HepG2 (cell line): ENCODE measurements around the gene RAB32. TPM values are rescaled to one million over a fixed set of nuclear protein-coding genes. Genes with fewer than 3 reads are reported as not detected.

ENCODE experiments used
- ATAC-seq: fragments of 200-7000 bp; cut with Tn5 transposase; 3 replicates; pipeline ENCODE4 v1.9.1; 2020; ENCODE audit warnings: mild to moderate bottlenecking, moderate library complexity
- BruUV-seq: library from RNA; stranded (reverse); fragments of 400-500 nt; replicated peaks from 2 replicates; lab custom pipeline; 2021; lab: Mats Ljungman, UMichigan
- CTCF ChIA-PET: fragments of 300-600 bp; formaldehyde crosslinking; extraction: SDS; loops from one replicate; lab custom pipeline; 2021; ENCODE audit warnings: low total read pairs, inconsistent platforms, low intra/inter-chr PET ratio; lab: Yijun Ruan, JAX
- POLR2A ChIA-PET: fragments of 350-600 bp; sonication (Branson Sonifier 250); formaldehyde crosslinking; loops from one replicate; lab custom pipeline; 2020; ENCODE audit warnings: antibody characterized with exemption, inconsistent platforms; lab: Yijun Ruan, JAX
- DNase-seq: peaks from one replicate; pipeline ENCODE4 v3.0.0-alpha.2; 2015; ENCODE audit warnings: low spot score
- FAIRE-seq: peaks from 3 replicates; lab custom pipeline; 2011; peaks lifted over from hg19 to GRCh38; lab: Jason Lieb, UNC
- H2AFZ ChIP-seq: one replicate; pipeline ENCODE4 v1.6.1; 2011; ENCODE audit warnings: low read length, inconsistent platforms
- H3K27ac ChIP-seq: fragments of 300-600 bp; 3 replicates; pipeline ENCODE4 v1.8.0; 2011; ENCODE audit warnings: mixed run types, mild to moderate bottlenecking, mixed read lengths, low read length, inconsistent platforms; ENCODE audit not compliant: insufficient read depth; ENCODE audit errors: extremely low read length
- H3K27me3 ChIP-seq, 2 experiments: fragments of 200-600 bp in 1 of 2; 2 replicates in 1 of 2; 3 replicates in 1 of 2; pipeline versions ENCODE4 v1.6.0 to v1.8.0; 2011; ENCODE audit warnings: low read length in 2 of 2, mild to moderate bottlenecking in 2 of 2, moderate library complexity in 2 of 2, inconsistent platforms in 1 of 2; ENCODE audit not compliant: insufficient read depth in 2 of 2, control insufficient read depth in 1 of 2
- H3K36me3 ChIP-seq, 2 experiments: fragments of 200-600 bp in 1 of 2; replicated peaks in 1 of 2; 2 replicates in 1 of 2; 3 replicates in 1 of 2; pipeline versions ENCODE4 v1.5.1 to v1.8.0; 2011; ENCODE audit warnings: low read length in 2 of 2, inconsistent platforms in 1 of 2; ENCODE audit not compliant: insufficient read depth in 2 of 2, control insufficient read depth in 1 of 2
- H3K4me1 ChIP-seq: 2 replicates; pipeline ENCODE4 v1.5.1; 2012; ENCODE audit warnings: low read length, inconsistent platforms; ENCODE audit not compliant: insufficient read depth
- H3K4me2 ChIP-seq: 2 replicates; pipeline ENCODE4 v1.6.0; 2011; ENCODE audit warnings: low read depth, low read length, inconsistent platforms
- H3K4me3 ChIP-seq, 3 experiments: fragments of 200-600 bp in 1 of 3; sonication (generic), shearing (Covaris generic) in 1 of 3; replicated peaks in 1 of 3; 2 replicates each; pipeline ENCODE4 v1.5.1; 2011 to 2016; ENCODE audit warnings: low read length in 3 of 3, inconsistent platforms in 2 of 3, low read depth in 2 of 3, mild to moderate bottlenecking in 2 of 3, control low read depth in 1 of 3, mixed read lengths in 1 of 3; ENCODE audit not compliant: insufficient read depth in 1 of 3
- H3K79me2 ChIP-seq: one replicate; pipeline ENCODE4 v1.6.1; 2011; ENCODE audit warnings: low read length, inconsistent platforms; ENCODE audit not compliant: insufficient read depth
- H3K9ac ChIP-seq: 2 replicates; pipeline ENCODE4 v1.6.0; 2011; ENCODE audit warnings: mild to moderate bottlenecking, low read depth, low read length, inconsistent platforms; ENCODE audit not compliant: insufficient read depth
- H3K9me3 ChIP-seq: 2 replicates; pipeline ENCODE4 v1.5.1; 2012; ENCODE audit warnings: mild to moderate bottlenecking, low read length
- H4K20me1 ChIP-seq: 2 replicates; pipeline ENCODE4 v1.6.0; 2011; ENCODE audit warnings: inconsistent platforms, mild to moderate bottlenecking, low read length, moderate library complexity; ENCODE audit not compliant: insufficient read depth
- CCAR2 ChIP-seq: fragments of 200-400 bp; formaldehyde crosslinking; optimal IDR thresholded peaks from 2 replicates; pipeline ENCODE3; 2018; ENCODE audit warnings: low read depth, mild to moderate bottlenecking, low read length, moderate library complexity
- EHMT2 ChIP-seq: fragments of 200-600 bp; sonication (generic); IDR thresholded peaks from 2 replicates; pipeline ENCODE4 v1.7.0; 2017; ENCODE audit warnings: antibody characterized with exemption, low read depth, low read length, borderline replicate concordance
- KDM5A ChIP-seq: fragments of 200-600 bp; sonication (generic); IDR thresholded peaks from 2 replicates; pipeline ENCODE4 v1.7.0; 2018; ENCODE audit warnings: antibody characterized with exemption, mild to moderate bottlenecking, low read length, borderline replicate concordance
- PRPF4 ChIP-seq: fragments of 200-400 bp; formaldehyde crosslinking; IDR thresholded peaks from 2 replicates; pipeline ENCODE4 v1.6.1; 2016; ENCODE audit warnings: low read length, low read depth; ENCODE audit not compliant: poor library complexity, severe bottlenecking
- ZBTB38 ChIP-seq: sonication (generic); formaldehyde crosslinking; IDR thresholded peaks from 2 replicates; pipeline ENCODE4 v1.5.1; 2020; ENCODE audit warnings: mild to moderate bottlenecking, missing genetic modification reagents
- ZNF569 ChIP-seq: sonication (generic); formaldehyde crosslinking; IDR thresholded peaks from 2 replicates; pipeline ENCODE4 v1.5.0; 2020; ENCODE audit warnings: mild to moderate bottlenecking, missing genetic modification reagents, moderate library complexity, borderline replicate concordance
- ZNF670 ChIP-seq: sonication (generic); formaldehyde crosslinking; IDR thresholded peaks from 2 replicates; pipeline ENCODE4 v1.8.0; 2022; ENCODE audit warnings: mild to moderate bottlenecking, missing genetic modification reagents, borderline replicate concordance
- WGBS: methylation state at CpG from one replicate; pipeline ENCODE4 v1.1.6; 2017; ENCODE audit warnings: low lambda C conversion rate; 5-methylcytosine and 5-hydroxymethylcytosine counted together
- in situ Hi-C: cut with HindIII; loops from 2 replicates; pipeline ENCODE4 v1.10.0; 2017; ENCODE audit warnings: low pct_unique_long_range_greater_than_20kb; ENCODE audit not compliant: extremely low pct_ligation_motif_present
- intact Hi-C: fragments of 100-400 bp; cut with micrococcal nuclease; formaldehyde crosslinking; loops from one replicate; pipeline ENCODE4 v1.10.0; 2022; ENCODE audit not compliant: unreplicated experiment
- polyA plus RNA-seq, 8 experiments: library from polyadenylated mRNA; depleted of rRNA in 3 of 8; stranded (reverse) in 7 of 8; unstranded in 1 of 8; fragments of >200 nt; fragmentation: Illumina TruSeq in 4 of 8; extraction: Trizol in 4 of 8; gene quantifications; 2 replicates each; pipeline versions ENCODE4 v1.2.1 to v1.2.3, GENCODE V29; 2011 to 2016; ENCODE audit warnings: low read depth in 4 of 8, missing spikeins in 1 of 8, mixed read lengths in 1 of 8; ENCODE audit not compliant: insufficient read depth in 1 of 8
- total RNA-seq, 5 experiments: library from RNA; depleted of rRNA; stranded (reverse); fragments of >200 nt; fragmentation: Illumina TruSeq; extraction: Trizol; gene quantifications; 2 replicates each; pipeline ENCODE4 v1.2.3, GENCODE V29; 2016; ENCODE audit warnings: low read depth in 1 of 5
- TF ChIP-seq, protein P1 (sequence below): sonication (generic); formaldehyde crosslinking; conservative IDR thresholded peaks from 2 replicates; pipeline ENCODE4 v1.8.1; 2023; ENCODE audit warnings: missing genetic modification reagents
- TF ChIP-seq, protein P2 (sequence below): sonication (generic); formaldehyde crosslinking; IDR thresholded peaks from 2 replicates; pipeline ENCODE4 v1.8.1; 2023; ENCODE audit warnings: mild to moderate bottlenecking, moderate library complexity, missing genetic modification reagents

The RAB32 gene
- total and polyA plus RNA-seq, 2 of the 13 experiments (the other 11 are each of a cell fraction or from before 2014, with no cell fraction given) = 43.7 to 93.9 TPM

DNA sequence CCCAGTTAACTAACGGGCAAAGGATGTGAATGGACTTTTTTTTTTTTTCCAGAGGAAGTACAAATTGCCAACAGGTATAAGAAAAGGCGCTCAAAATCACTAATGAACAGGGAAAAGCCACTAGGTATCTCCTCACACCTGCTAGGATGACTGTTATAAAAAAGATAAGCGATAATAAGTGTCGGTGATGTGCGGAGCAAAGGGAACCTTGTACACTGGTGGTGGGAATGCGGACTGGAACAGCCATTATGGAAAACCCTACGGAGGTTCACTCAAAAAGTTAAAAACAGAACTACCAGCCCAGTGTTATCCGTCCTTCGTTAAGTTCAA lies 787 bp upstream of the RAB32 start:
- ATAC-seq (no peak), DNase-seq (no peak), FAIRE-seq (no peak)
- 73% methylated on average over 9 of the region's 9 CpGs for WGBS
- Histone ChIP-seq H3K9ac (peak overlapping the region; percentile 81), H3K36me3 (no peaks in the 10 kb centered on the region), H4K20me1 (no peaks in the 10 kb centered on the region), H3K4me3 (peak overlapping the region; percentile 52 to 90 (median 62); a peak in 5 of 6 replicates), H3K4me2 (peak overlapping the region; percentile 90), H2AFZ (peak overlapping the region; percentile 67), H3K9me3 (no peaks in the 10 kb centered on the region), H3K27me3 (no peaks in the 10 kb centered on the region; a peak in 1 of 5 replicates), H3K79me2 (peaks cover 25% of the 10 kb centered on the region), H3K27ac (peak overlapping the region; percentile 89), H3K4me1 (peaks cover 30% of the 10 kb centered on the region)
- intact Hi-C loops (loop anchor here (1.0 to 10.0 kb wide), 6 partner anchors 54 to 808 kb away; partner anchors contain the start of genes ADGB, EPM2A and SHPRH), in situ Hi-C loops (loop anchor here (5.0 kb wide), 1 partner anchor 159 kb away; no protein-coding TSS in a partner anchor)
- ChIA-PET POLR2A (interaction anchor here (1.2 to 2.0 kb wide), 3 partner anchors 158 to 728 kb away, joined by 3 to 8 read pairs (median 3); partner anchors contain the start of genes FBXO30 and SHPRH), CTCF (interaction anchor here (1.8 kb wide), 1 partner anchor 157 kb away, joined by 22 read pairs; no protein-coding TSS in a partner anchor)
- TF ChIP-seq, protein P1, sequence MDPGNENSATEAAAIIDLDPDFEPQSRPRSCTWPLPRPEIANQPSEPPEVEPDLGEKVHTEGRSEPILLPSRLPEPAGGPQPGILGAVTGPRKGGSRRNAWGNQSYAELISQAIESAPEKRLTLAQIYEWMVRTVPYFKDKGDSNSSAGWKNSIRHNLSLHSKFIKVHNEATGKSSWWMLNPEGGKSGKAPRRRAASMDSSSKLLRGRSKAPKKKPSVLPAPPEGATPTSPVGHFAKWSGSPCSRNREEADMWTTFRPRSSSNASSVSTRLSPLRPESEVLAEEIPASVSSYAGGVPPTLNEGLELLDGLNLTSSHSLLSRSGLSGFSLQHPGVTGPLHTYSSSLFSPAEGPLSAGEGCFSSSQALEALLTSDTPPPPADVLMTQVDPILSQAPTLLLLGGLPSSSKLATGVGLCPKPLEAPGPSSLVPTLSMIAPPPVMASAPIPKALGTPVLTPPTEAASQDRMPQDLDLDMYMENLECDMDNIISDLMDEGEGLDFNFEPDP = 0 out of 2 replicates have a peak, but pooled peaks have one; percentile 28
- TF ChIP-seq ZBTB38 (CRISPR knock-in tag) (peak; percentile 99; the same call in 1 of the 2 replicates), PRPF4 (peak; percentile 99), EHMT2 (peak; percentile 48; the same call in 1 of the 2 replicates), ZNF670 (CRISPR knock-in tag) (peak; percentile 45; the same call in 1 of the 2 replicates), CCAR2 (no peak), KDM5A (0 out of 2 replicates have a peak, but pooled peaks have one; percentile 2), ZNF569 (CRISPR knock-in tag) (no peak)
- TF ChIP-seq, protein P2, sequence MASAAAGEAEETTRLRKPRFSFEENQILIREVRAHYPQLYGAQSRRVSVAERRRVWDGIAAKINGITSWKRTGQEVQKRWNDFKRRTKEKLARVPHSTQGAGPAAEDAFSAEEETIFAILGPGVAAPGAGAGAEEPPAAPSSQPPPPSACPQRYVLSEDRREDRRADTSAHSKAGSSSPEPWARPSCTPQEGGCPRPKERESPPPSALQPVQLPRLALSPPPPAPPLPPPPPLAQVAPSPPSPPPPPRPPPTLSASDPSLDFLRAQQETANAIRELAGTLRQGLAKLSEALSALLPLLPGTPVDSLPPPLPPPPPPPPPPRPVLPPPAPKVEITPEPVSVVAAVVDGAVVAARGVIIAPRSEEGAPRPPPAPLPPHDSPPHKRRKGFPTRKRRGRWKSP = no peak
- BruUV-seq = TSS peak; percentile 86
